ENCODE measurements around the gene ME3.

DNA sequence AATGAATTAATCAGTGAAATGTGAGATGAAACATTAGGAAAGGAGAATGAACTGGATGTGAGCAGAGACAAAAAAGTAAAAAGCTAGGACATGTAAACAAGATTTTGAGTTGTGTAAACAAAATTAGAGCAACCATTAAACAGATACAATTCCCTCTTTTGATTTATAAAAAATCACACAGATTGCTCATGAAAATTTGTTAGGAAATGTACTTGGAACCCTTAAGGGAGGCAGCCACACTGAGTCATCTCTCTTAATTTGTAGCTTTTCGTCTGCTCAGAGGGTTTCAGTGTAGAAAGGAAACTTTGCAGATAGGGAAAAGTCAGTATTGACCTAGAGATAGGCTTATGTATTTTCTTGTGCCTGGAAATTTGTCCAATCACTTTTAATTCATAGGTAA lies 49.6 kb upstream of the ME3 start:
- TF ChIP-seq REST (IDR thresholded peaks at IDR 0.05; ENCODE audit: low read depth), result no peak
- TF ChIP-seq MAX (IDR thresholded peaks at IDR 0.05), result no peak
- no peak for TF ChIP-seq EP300 (IDR thresholded peaks at IDR 0.05; ENCODE audit: borderline replicate concordance)
- TF ChIP-seq EGR1 (IDR thresholded peaks at IDR 0.05), result no peak
- TF ChIP-seq FOXM1 (IDR thresholded peaks at IDR 0.05; ENCODE audit: borderline replicate concordance, low read depth), result no peak
- TF ChIP-seq CREB1 (IDR thresholded peaks at IDR 0.05; ENCODE audit: low read depth), result no peak
- no peak for TF ChIP-seq NFIC (IDR thresholded peaks at IDR 0.05)
- no peak for TF ChIP-seq TAF1 (IDR thresholded peaks at IDR 0.05; ENCODE audit: low read depth)
- TF ChIP-seq YY1 (IDR thresholded peaks at IDR 0.05; ENCODE audit: low read depth), result no peak
- no peak for TF ChIP-seq RAD21 (IDR thresholded peaks at IDR 0.05; ENCODE audit: low read depth)
- TF ChIP-seq ZBTB7A (IDR thresholded peaks at IDR 0.05; ENCODE audit: low read depth), result no peak
- no peak for TF ChIP-seq CEBPB (IDR thresholded peaks at IDR 0.05)
- no peak for TF ChIP-seq USF1 (IDR thresholded peaks at IDR 0.05)
- TF ChIP-seq TCF12 (IDR thresholded peaks at IDR 0.05; ENCODE audit: low read depth), result no peak

All from Ishikawa (cell line).